Suprapubic skin (tissue), 4 donors: ENCODE data around the gene AS3MT. TPM values are rescaled to one million over a fixed set of nuclear protein-coding genes. Genes with fewer than 3 reads are reported as not detected.

ENCODE experiments used
- DNase-seq, 2 donors: peaks; one replicate each; pipeline ENCODE4 v3.0.0-alpha.2; 2019; ENCODE audit warnings: low spot score in 2 of 2
- H3K27ac ChIP-seq: fragments of 200-600 bp; sonication (generic); one replicate; pipeline ENCODE4 v1.5.1; 2019
- H3K27me3 ChIP-seq: fragments of 200-600 bp; sonication (generic); one replicate; pipeline ENCODE4 v1.5.1; 2019
- H3K36me3 ChIP-seq: fragments of 200-600 bp; sonication (generic); one replicate; pipeline ENCODE4 v1.5.1; 2019
- H3K4me1 ChIP-seq: fragments of 200-600 bp; sonication (generic); one replicate; pipeline ENCODE4 v1.5.1; 2019
- H3K4me3 ChIP-seq: fragments of 200-600 bp; sonication (generic); one replicate; pipeline ENCODE4 v1.5.1; 2019; ENCODE audit warnings: mild to moderate bottlenecking
- H3K9me3 ChIP-seq: fragments of 200-600 bp; sonication (generic); one replicate; pipeline ENCODE4 v1.5.1; 2019
- CTCF ChIP-seq, 2 donors: fragments of 200-600 bp in 1 of 2; fragments of 450-650 bp in 1 of 2; sonication (generic) in 1 of 2; IDR thresholded peaks; one replicate each; pipeline ENCODE4 v1.5.1; 2016 to 2019; ENCODE audit warnings: antibody characterized with exemption in 2 of 2, mild to moderate bottlenecking in 1 of 2, moderate library complexity in 1 of 2
- EP300 ChIP-seq: sonication (generic); formaldehyde crosslinking; IDR thresholded peaks from one replicate; pipeline ENCODE4 v1.6.1; 2017; ENCODE audit warnings: antibody characterized with exemption
- POLR2A ChIP-seq, 2 donors: fragments of 450-650 bp; IDR thresholded peaks; one replicate each; pipeline ENCODE4 v1.6.1; 2017; ENCODE audit warnings: antibody characterized with exemption in 2 of 2, mild to moderate bottlenecking in 2 of 2, moderate library complexity in 2 of 2
- POLR2AphosphoS5 ChIP-seq, 3 donors: sonication (generic); formaldehyde crosslinking; IDR thresholded peaks; one replicate each; pipeline ENCODE4 v1.6.1; 2017; ENCODE audit warnings: antibody characterized with exemption in 3 of 3
- WGBS: methylation state at CpG from one replicate; pipeline ENCODE4 v1.1.5; 2018; 5-methylcytosine and 5-hydroxymethylcytosine counted together
- total RNA-seq, 4 donors: library from RNA; depleted of rRNA; stranded (reverse); fragments of >200 nt; gene quantifications; one replicate each; pipeline ENCODE4 v1.1.0, GENCODE V29; 2016

AS3MT gene
- total RNA-seq, 4 donors from 2014 or later, result 1.4 to 4.7 (median 3.6) TPM

- Histone ChIP-seq H3K9me3 (no peaks in the 10 kb centered on the region), H3K27me3 (no peaks in the 10 kb centered on the region), H3K27ac (no peak overlapping the region), H3K4me1 (no peaks in the 10 kb centered on the region), H3K4me3 (no peak overlapping the region), H3K36me3 (no peaks in the 10 kb centered on the region)
- WGBS, result 86% methylated on average over 3 of the region's 3 CpGs
- TF ChIP-seq CTCF (IDR thresholded peaks at IDR 0.05), result no peak
- DNase-seq, result no peak
Observed at GRCh38 chr10:102935939-102936605, 66.8 kb downstream of the AS3MT start.

DNA sequence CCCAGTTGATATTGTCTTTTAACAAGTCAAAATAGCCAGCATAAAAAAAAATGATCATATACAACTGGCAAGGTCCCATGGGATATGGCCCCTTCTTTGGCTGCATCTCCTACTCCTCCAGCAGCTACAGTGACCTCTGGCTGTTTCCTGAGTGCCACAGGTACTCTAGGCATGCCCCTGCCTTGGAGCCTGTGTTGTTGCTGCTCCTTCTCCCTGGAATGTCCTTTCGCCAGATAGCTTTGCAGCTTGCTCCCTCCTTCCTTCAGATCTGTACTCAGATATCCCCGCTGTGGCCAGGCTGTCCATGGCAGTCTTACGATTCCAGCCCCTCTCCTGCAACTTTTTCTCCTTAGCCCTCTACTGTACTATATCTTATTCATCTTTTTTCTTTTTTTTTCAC, 72.1 kb downstream of the AS3MT start:
- H3K4me3 ChIP-seq, result no peak overlapping the region
- 97% methylated on average over 3 of the region's 3 CpGs for WGBS
- H3K27ac ChIP-seq, result no peak overlapping the region
- H3K36me3 ChIP-seq, result no peaks in the 10 kb centered on the region
- no peaks in the 10 kb centered on the region for H3K27me3 ChIP-seq
- no peak for TF ChIP-seq POLR2A (IDR thresholded peaks at IDR 0.05)
- H3K4me1 ChIP-seq, result no peaks in the 10 kb centered on the region
- no peaks in the 10 kb centered on the region for H3K9me3 ChIP-seq
- no peak for DNase-seq

GRCh38 chr10:102945449-102945848, 76.2 kb downstream of the AS3MT start:
- DNase-seq, result no peak
- 95% methylated on average over 3 of the region's 3 CpGs for WGBS
- Histone ChIP-seq H3K9me3 (no peaks in the 10 kb centered on the region), H3K4me3 (no peak overlapping the region), H3K36me3 (no peaks in the 10 kb centered on the region), H3K4me1 (no peaks in the 10 kb centered on the region), H3K27ac (no peak overlapping the region), H3K27me3 (no peaks in the 10 kb centered on the region)
- no peak for TF ChIP-seq POLR2AphosphoS5 (IDR thresholded peaks at IDR 0.05)
- TF ChIP-seq EP300, result no peak
- no peak for TF ChIP-seq POLR2A (IDR thresholded peaks at IDR 0.05)
- no peak for TF ChIP-seq CTCF (IDR thresholded peaks at IDR 0.05)

GRCh38 chr10:102945962-102946361, 76.7 kb downstream of the AS3MT start:
- H3K4me1 ChIP-seq, result no peaks in the 10 kb centered on the region
- no peak overlapping the region for H3K4me3 ChIP-seq
- H3K27ac ChIP-seq, result no peak overlapping the region
- WGBS, result 94% methylated on average over 2 of the region's 2 CpGs
- TF ChIP-seq CTCF (IDR thresholded peaks at IDR 0.05) (no peak), POLR2AphosphoS5 (IDR thresholded peaks at IDR 0.05) (no peak), POLR2A (IDR thresholded peaks at IDR 0.05) (no peak), EP300 (no peak)
- no peak for DNase-seq
- H3K9me3 ChIP-seq, result no peaks in the 10 kb centered on the region
- H3K27me3 ChIP-seq, result no peaks in the 10 kb centered on the region
- no peaks in the 10 kb centered on the region for H3K36me3 ChIP-seq

GRCh38 chr10:102946992-102947391, 77.7 kb downstream of the AS3MT start:
- Histone ChIP-seq H3K4me3 (no peak overlapping the region), H3K4me1 (no peaks in the 10 kb centered on the region), H3K36me3 (no peaks in the 10 kb centered on the region), H3K9me3 (no peaks in the 10 kb centered on the region), H3K27ac (no peak overlapping the region), H3K27me3 (no peaks in the 10 kb centered on the region)
- no peak for DNase-seq
- TF ChIP-seq EP300 (no peak), POLR2AphosphoS5 (IDR thresholded peaks at IDR 0.05) (no peak), POLR2A (IDR thresholded peaks at IDR 0.05) (no peak), CTCF (IDR thresholded peaks at IDR 0.05) (no peak)
- WGBS, result 84% methylated on average over 2 of the region's 2 CpGs

- H3K4me3 ChIP-seq, result no peak overlapping the region
- 85% methylated on average over 4 of the region's 4 CpGs for WGBS
- no peak for DNase-seq
- H3K27ac ChIP-seq, result no peak overlapping the region
- H3K9me3 ChIP-seq, result no peaks in the 10 kb centered on the region
- no peaks in the 10 kb centered on the region for H3K27me3 ChIP-seq
- H3K4me1 ChIP-seq, result no peaks in the 10 kb centered on the region
- TF ChIP-seq CTCF (IDR thresholded peaks at IDR 0.05) (no peak), POLR2A (IDR thresholded peaks at IDR 0.05) (no peak)
- no peaks in the 10 kb centered on the region for H3K36me3 ChIP-seq
Observed at GRCh38 chr10:102948176-102948575, 78.9 kb downstream of the AS3MT start.
